ENCODE results near the gene GAL3ST2. TPM values are rescaled to one million over a fixed set of nuclear protein-coding genes. Genes with fewer than 3 reads are reported as not detected.
"Not testable (repeated sequence)": the region's sequence is repeated elsewhere in the genome, so short reads cannot be mapped to it uniquely, and the experiment has no call there.

GAL3ST2 gene
- total RNA-seq, 1 experiment from 2014 or later, result 6.8 TPM

- no peaks in the 10 kb centered on the region for H3K27me3 ChIP-seq (replicated peaks; ENCODE audit: control insufficient read depth, insufficient read depth, low read length)
- peaks cover 9% of the 10 kb centered on the region; the same call in 1 of the 2 replicates for H3K4me1 ChIP-seq
- ChIA-PET POLR2A (no interaction called here), CTCF (no interaction called here)
- Mint-ChIP-seq H3K27ac (ENCODE audit: unreplicated experiment) (no peak overlapping the region), H3K36me3 (ENCODE audit: insufficient read depth, unreplicated experiment) (peaks cover 6% of the 10 kb centered on the region), H3K4me1 (ENCODE audit: low read depth, unreplicated experiment) (no peaks in the 10 kb centered on the region), H3K9me3 (ENCODE audit: unreplicated experiment) (no peaks in the 10 kb centered on the region), H3K27me3 (ENCODE audit: insufficient read depth, unreplicated experiment) (no peaks in the 10 kb centered on the region), H3K4me3 (ENCODE audit: unreplicated experiment) (no peak overlapping the region)
- BruUV-seq (replicated peaks), result no TSS peak
- no peaks in the 10 kb centered on the region for H3K9me3 ChIP-seq
- no peak overlapping the region for H3K4me3 ChIP-seq (ENCODE audit: low read depth, low read length)
- intact Hi-C loops (cut with micrococcal nuclease; ENCODE audit: unreplicated experiment), result no loop called here
- no peak for TF ChIP-seq CTCF (IDR thresholded peaks at IDR 0.05; ENCODE audit: insufficient read depth in 1 of 2, low read depth in 1 of 2, low read length in 1 of 2, severe bottlenecking in 1 of 2, unreplicated experiment in 1 of 2)
- no peaks in the 10 kb centered on the region; the same call in 1 of the 2 replicates for H3K36me3 ChIP-seq (ENCODE audit: control insufficient read depth, insufficient read depth, low read length)
- no peak for DNase-seq
Observed at GRCh38 chr2:241739651-241740050, 37.0 kb upstream of the GAL3ST2 start.

- Mint-ChIP-seq H3K4me1 (ENCODE audit: low read depth, unreplicated experiment) (no peaks in the 10 kb centered on the region), H3K27me3 (ENCODE audit: insufficient read depth, unreplicated experiment) (no peaks in the 10 kb centered on the region), H3K36me3 (ENCODE audit: insufficient read depth, unreplicated experiment) (peaks cover 10% of the 10 kb centered on the region), H3K27ac (ENCODE audit: unreplicated experiment) (no peak overlapping the region), H3K4me3 (ENCODE audit: unreplicated experiment) (no peak overlapping the region), H3K9me3 (ENCODE audit: unreplicated experiment) (peaks cover 8% of the 10 kb centered on the region)
- intact Hi-C loops (cut with micrococcal nuclease; ENCODE audit: unreplicated experiment), result no loop called here
- Histone ChIP-seq H3K9me3 (no peaks in the 10 kb centered on the region), H3K36me3 (ENCODE audit: control insufficient read depth, insufficient read depth, low read length) (peaks cover 2% of the 10 kb centered on the region), H3K27me3 (replicated peaks; ENCODE audit: control insufficient read depth, insufficient read depth, low read length) (no peaks in the 10 kb centered on the region), H3K4me1 (0 out of 2 replicates have a peak, but pooled peaks cover 2% of the 10 kb centered on the region), H3K4me3 (ENCODE audit: low read depth, low read length) (no peak overlapping the region)
- ChIA-PET CTCF (no interaction called here), POLR2A (no interaction called here)
- TF ChIP-seq CTCF (IDR thresholded peaks at IDR 0.05; ENCODE audit: insufficient read depth in 1 of 2, low read depth in 1 of 2, low read length in 1 of 2, severe bottlenecking in 1 of 2, unreplicated experiment in 1 of 2), result no peak
- no peak for DNase-seq
- BruUV-seq (replicated peaks), result no TSS peak
Observed at GRCh38 chr2:241741016-241741415, 35.6 kb upstream of the GAL3ST2 start.

- no TSS peak for BruUV-seq (replicated peaks)
- H3K27ac Mint-ChIP-seq (ENCODE audit: unreplicated experiment), result no peak overlapping the region
- intact Hi-C loops (cut with micrococcal nuclease; ENCODE audit: unreplicated experiment), result no loop called here
Observed at GRCh38 chr2:241742320-241742939, 34.2 kb upstream of the GAL3ST2 start.

GRCh38 chr2:241743008-241743407 is 33.6 kb upstream of the GAL3ST2 start:
- H3K27me3 ChIP-seq (replicated peaks; ENCODE audit: control insufficient read depth, insufficient read depth, low read length); H3K4me3 Mint-ChIP-seq (ENCODE audit: unreplicated experiment); H3K9me3 ChIP-seq; intact Hi-C loops (cut with micrococcal nuclease; ENCODE audit: unreplicated experiment); H3K4me1 ChIP-seq; DNase-seq; POLR2A ChIA-PET; H3K27ac Mint-ChIP-seq (ENCODE audit: unreplicated experiment); H3K36me3 ChIP-seq (ENCODE audit: control insufficient read depth, insufficient read depth, low read length); H3K27me3 Mint-ChIP-seq (ENCODE audit: insufficient read depth, unreplicated experiment); H3K4me1 Mint-ChIP-seq (ENCODE audit: low read depth, unreplicated experiment); BruUV-seq (replicated peaks); CTCF ChIA-PET; H3K4me3 ChIP-seq (ENCODE audit: low read depth, low read length): not testable (repeated sequence)
- Mint-ChIP-seq H3K36me3 (ENCODE audit: insufficient read depth, unreplicated experiment) (peaks cover 23% of the 10 kb centered on the region), H3K9me3 (ENCODE audit: unreplicated experiment) (peaks cover 14% of the 10 kb centered on the region)

More at GRCh38 chr2:241742320-241742939, 34.2 kb upstream of the GAL3ST2 start:
- Mint-ChIP-seq H3K36me3 (ENCODE audit: insufficient read depth, unreplicated experiment) (peaks cover 19% of the 10 kb centered on the region), H3K27me3 (ENCODE audit: insufficient read depth, unreplicated experiment) (no peaks in the 10 kb centered on the region), H3K4me1 (ENCODE audit: low read depth, unreplicated experiment) (no peaks in the 10 kb centered on the region), H3K9me3 (ENCODE audit: unreplicated experiment) (peaks cover 14% of the 10 kb centered on the region), H3K4me3 (ENCODE audit: unreplicated experiment) (no peak overlapping the region)
- H3K36me3 ChIP-seq (ENCODE audit: control insufficient read depth, insufficient read depth, low read length), result peaks cover 2% of the 10 kb centered on the region
- DNase-seq, result no peak
- H3K27me3 ChIP-seq (replicated peaks; ENCODE audit: control insufficient read depth, insufficient read depth, low read length), result no peaks in the 10 kb centered on the region
- ChIA-PET CTCF (no interaction called here), POLR2A (no interaction called here)
- H3K9me3 ChIP-seq, result no peaks in the 10 kb centered on the region
- TF ChIP-seq CTCF (IDR thresholded peaks at IDR 0.05; ENCODE audit: insufficient read depth in 1 of 2, low read depth in 1 of 2, low read length in 1 of 2, severe bottlenecking in 1 of 2, unreplicated experiment in 1 of 2), result no peak
- no peaks in the 10 kb centered on the region for H3K4me1 ChIP-seq
- no peak overlapping the region for H3K4me3 ChIP-seq (ENCODE audit: low read depth, low read length)

Data from Caco-2 (cell line).